GM10248 (cell line): ENCODE results near the gene LUZP2.

ENCODE experiments used
- CTCF ChIA-PET: fragments of 300-600 bp; sonication (Branson Sonifier 250); formaldehyde crosslinking; extraction: SDS; loops from one replicate; lab custom pipeline; 2021; ENCODE audit warnings: antibody characterized with exemption; lab: Yijun Ruan, JAX
- POLR2A ChIA-PET: fragments of 350-650 bp; sonication (Branson Sonifier 250); formaldehyde crosslinking; extraction: SDS; loops from one replicate; lab custom pipeline; 2020; ENCODE audit warnings: antibody characterized with exemption; lab: Yijun Ruan, JAX
- DNase-seq: peaks from one replicate; pipeline ENCODE4 v3.0.0; 2012; ENCODE audit errors: extremely low spot score
- CTCF ChIP-seq: IDR thresholded peaks from 2 replicates; pipeline ENCODE4 v1.5.1; 2012; ENCODE audit warnings: mild to moderate bottlenecking, low read depth; ENCODE audit errors: extremely low read depth, missing control alignments, control extremely low read depth

The LUZP2 gene

GRCh38 chr11:25039165-25039564 is 542.3 kb downstream of the LUZP2 start:
- TF ChIP-seq CTCF = no peak
- CTCF ChIA-PET = no interaction called here
- no peak for DNase-seq
- POLR2A ChIA-PET = no interaction called here

- no peak for DNase-seq
- no peak for TF ChIP-seq CTCF
- ChIA-PET POLR2A (no interaction called here), CTCF (interaction anchor here (1.2 kb wide), 2 partner anchors 9 to 11 kb away, joined by 3 to 6 read pairs; no protein-coding TSS in a partner anchor)
Observed at GRCh38 chr11:25048632-25049031, 551.8 kb downstream of the LUZP2 start.

- ChIA-PET CTCF (no interaction called here), POLR2A (no interaction called here)
- no peak for DNase-seq
- no peak for TF ChIP-seq CTCF
Observed at GRCh38 chr11:25052844-25053243, 556.0 kb downstream of the LUZP2 start.

GRCh38 chr11:25057861-25058260 is 561.0 kb downstream of the LUZP2 start:
- ChIA-PET POLR2A (no interaction called here), CTCF (interaction anchor here (1.1 to 1.7 kb wide), 2 partner anchors 10 to 15 kb away, joined by 3 to 6 read pairs; no protein-coding TSS in a partner anchor)
- no peak for DNase-seq

GRCh38 chr11:25065746-25066145 is 568.9 kb downstream of the LUZP2 start:
- ChIA-PET POLR2A (no interaction called here), CTCF (no interaction called here)
- no peak for DNase-seq
- no peak for TF ChIP-seq CTCF

More at GRCh38 chr11:25057861-25058260, 561.0 kb downstream of the LUZP2 start:
- no peak for TF ChIP-seq CTCF

GRCh38 chr11:25066706-25067105 is 569.9 kb downstream of the LUZP2 start:
- ChIA-PET CTCF (no interaction called here), POLR2A (no interaction called here)
- no peak for TF ChIP-seq CTCF
- DNase-seq = no peak

GRCh38 chr11:25068451-25068850 is 571.6 kb downstream of the LUZP2 start:
- POLR2A ChIA-PET = no interaction called here
- CTCF ChIA-PET = no interaction called here
- no peak for TF ChIP-seq CTCF

More at GRCh38 chr11:25068451-25068850, 571.6 kb downstream of the LUZP2 start:
- no peak for DNase-seq
